ENCODE results near the gene CD40LG. TPM values are rescaled to one million over a fixed set of nuclear protein-coding genes. Genes with fewer than 3 reads are reported as not detected.
A peak's percentile ranks its signal among the peaks of the same experiment; 100 is the strongest.

The CD40LG gene
- 24.0 TPM for total RNA-seq
- 10 to 100 TPM in 2 of 4 donors, 1 to 10 TPM in 2; 7.6 to 25.0 (median 14.3) TPM for polyA plus RNA-seq

GRCh38 chrX:136647677-136648360 is at the start of gene CD40LG:
Gene CD40LG (plus strand): TSS chrX:136648158. CDS start chrX:136648249, 91 bp downstream.
- ATAC-seq (ENCODE audit: low read depth in 2 of 2) (no peak), DNase-seq (peak in 1 of 3 donors; percentile 43)
- Mint-ChIP-seq H3K4me1 (peaks cover 0 to 51% (median 21%) of the 10 kb centered on the region in 4 donors), H3K27ac (peak within 1 kb of the TSS; percentile 79 to 92 (median 80)), H3K4me3 (peak within 1 kb of the TSS; percentile 65 to 93 (median 90)), H3K27me3 (no peaks in the 10 kb centered on the region), H3K9me3 (no peaks in the 10 kb centered on the region), H3K36me3 (peaks cover 9% of the 10 kb centered on the region)
- H3K9me3 ChIP-seq (ENCODE audit: control insufficient read depth in 2 of 2, low read length in 2 of 2), result no peaks in the 10 kb centered on the region
- peaks cover 17% of the 10 kb centered on the region for H3K4me1 ChIP-seq (ENCODE audit: control insufficient read depth, insufficient read depth, low read length, poor library complexity, severe bottlenecking)
- H3K27ac ChIP-seq (ENCODE audit: insufficient read depth, low read length, poor library complexity, severe bottlenecking), result peak within 1 kb of the TSS; percentile 60
- no peaks in the 10 kb centered on the region for H3K36me3 ChIP-seq (ENCODE audit: control insufficient read depth, insufficient read depth, low read length)
- no peaks in the 10 kb centered on the region for H3K27me3 ChIP-seq (ENCODE audit: control insufficient read depth, insufficient read depth, low read length)
- peak within 1 kb of the TSS; percentile 90 for H3K4me3 ChIP-seq (ENCODE audit: low read depth, low read length)

GRCh38 chrX:136598631-136599030 is 49.3 kb upstream of the CD40LG start:
- H3K27me3 ChIP-seq (ENCODE audit: control insufficient read depth, insufficient read depth, low read length), result no peaks in the 10 kb centered on the region
- no peaks in the 10 kb centered on the region for H3K27me3 Mint-ChIP-seq
- H3K4me1 ChIP-seq (ENCODE audit: control insufficient read depth, insufficient read depth, low read length, poor library complexity, severe bottlenecking), result no peaks in the 10 kb centered on the region
- no peaks in the 10 kb centered on the region for H3K9me3 ChIP-seq (ENCODE audit: control insufficient read depth in 2 of 2, low read length in 2 of 2)
- peaks cover 0 to 18% (median 10%) of the 10 kb centered on the region in 4 donors for H3K4me1 Mint-ChIP-seq
- no peaks in the 10 kb centered on the region for H3K36me3 ChIP-seq (ENCODE audit: control insufficient read depth, insufficient read depth, low read length)
- H3K4me3 ChIP-seq (ENCODE audit: low read depth, low read length), result no peak overlapping the region
- no peaks in the 10 kb centered on the region for H3K36me3 Mint-ChIP-seq
- ATAC-seq (ENCODE audit: low read depth in 2 of 2), result no peak
- no peak for DNase-seq
- peaks cover 0 to 1% (median 0%) of the 10 kb centered on the region in 7 donors for H3K9me3 Mint-ChIP-seq
- H3K27ac ChIP-seq (ENCODE audit: insufficient read depth, low read length, poor library complexity, severe bottlenecking), result no peak overlapping the region
- peak overlapping the region in 2 of 3 donors; percentile 12 to 32 for H3K27ac Mint-ChIP-seq
- no peak overlapping the region for H3K4me3 Mint-ChIP-seq

DNA sequence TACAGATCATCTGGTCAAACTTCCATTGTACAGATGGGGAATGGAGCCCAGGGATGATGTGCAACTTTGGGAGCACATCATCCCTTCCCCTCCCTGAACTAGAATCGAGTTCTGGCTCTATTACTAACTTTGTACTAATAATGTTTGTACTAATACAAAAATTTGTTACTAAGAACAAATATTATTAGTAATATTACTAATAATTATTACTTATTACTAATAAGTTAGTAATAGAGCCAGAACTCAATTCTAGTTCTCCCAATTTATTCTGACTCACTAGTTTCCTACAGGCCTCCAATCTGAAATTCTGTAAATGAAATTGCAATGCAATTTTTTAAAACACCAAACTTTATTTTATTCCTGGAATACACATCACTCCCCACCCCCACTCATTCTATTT is 47.9 kb upstream of the CD40LG start:
- Mint-ChIP-seq H3K4me1 (peaks cover 0 to 19% (median 10%) of the 10 kb centered on the region in 4 donors), H3K27me3 (no peaks in the 10 kb centered on the region)

GRCh38 chrX:136607236-136607635 is 40.7 kb upstream of the CD40LG start:
- Histone ChIP-seq H3K27me3 (ENCODE audit: control insufficient read depth, insufficient read depth, low read length) (no peaks in the 10 kb centered on the region), H3K9me3 (ENCODE audit: control insufficient read depth in 2 of 2, low read length in 2 of 2) (no peaks in the 10 kb centered on the region), H3K36me3 (ENCODE audit: control insufficient read depth, insufficient read depth, low read length) (no peaks in the 10 kb centered on the region), H3K4me3 (ENCODE audit: low read depth, low read length) (no peak overlapping the region), H3K4me1 (ENCODE audit: control insufficient read depth, insufficient read depth, low read length, poor library complexity, severe bottlenecking) (no peaks in the 10 kb centered on the region), H3K27ac (ENCODE audit: insufficient read depth, low read length, poor library complexity, severe bottlenecking) (no peak overlapping the region)
- no peaks in the 10 kb centered on the region for H3K9me3 Mint-ChIP-seq
- H3K36me3 Mint-ChIP-seq, result no peaks in the 10 kb centered on the region
- peak overlapping the region in 1 of 3 donors; percentile 37 for H3K27ac Mint-ChIP-seq
- H3K4me3 Mint-ChIP-seq, result peak overlapping the region in 1 of 4 donors; percentile 47
- H3K27me3 Mint-ChIP-seq, result no peaks in the 10 kb centered on the region
- peaks cover 0 to 18% (median 2%) of the 10 kb centered on the region in 4 donors for H3K4me1 Mint-ChIP-seq
- ATAC-seq (ENCODE audit: low read depth in 2 of 2) (no peak), DNase-seq (no peak)

More for the DNA sequence above, 47.9 kb upstream of the CD40LG start:
- H3K9me3 Mint-ChIP-seq, result peaks cover 0 to 1% (median 0%) of the 10 kb centered on the region in 7 donors
- Histone ChIP-seq H3K27ac (ENCODE audit: insufficient read depth, low read length, poor library complexity, severe bottlenecking) (no peak overlapping the region), H3K27me3 (ENCODE audit: control insufficient read depth, insufficient read depth, low read length) (no peaks in the 10 kb centered on the region), H3K9me3 (ENCODE audit: control insufficient read depth in 2 of 2, low read length in 2 of 2) (no peaks in the 10 kb centered on the region), H3K36me3 (ENCODE audit: control insufficient read depth, insufficient read depth, low read length) (no peaks in the 10 kb centered on the region), H3K4me3 (ENCODE audit: low read depth, low read length) (no peak overlapping the region), H3K4me1 (ENCODE audit: control insufficient read depth, insufficient read depth, low read length, poor library complexity, severe bottlenecking) (no peaks in the 10 kb centered on the region)
- H3K27ac Mint-ChIP-seq, result no peak overlapping the region
- H3K36me3 Mint-ChIP-seq, result no peaks in the 10 kb centered on the region
- DNase-seq (no peak), ATAC-seq (ENCODE audit: low read depth in 2 of 2) (no peak)
- no peak overlapping the region for H3K4me3 Mint-ChIP-seq

DNA sequence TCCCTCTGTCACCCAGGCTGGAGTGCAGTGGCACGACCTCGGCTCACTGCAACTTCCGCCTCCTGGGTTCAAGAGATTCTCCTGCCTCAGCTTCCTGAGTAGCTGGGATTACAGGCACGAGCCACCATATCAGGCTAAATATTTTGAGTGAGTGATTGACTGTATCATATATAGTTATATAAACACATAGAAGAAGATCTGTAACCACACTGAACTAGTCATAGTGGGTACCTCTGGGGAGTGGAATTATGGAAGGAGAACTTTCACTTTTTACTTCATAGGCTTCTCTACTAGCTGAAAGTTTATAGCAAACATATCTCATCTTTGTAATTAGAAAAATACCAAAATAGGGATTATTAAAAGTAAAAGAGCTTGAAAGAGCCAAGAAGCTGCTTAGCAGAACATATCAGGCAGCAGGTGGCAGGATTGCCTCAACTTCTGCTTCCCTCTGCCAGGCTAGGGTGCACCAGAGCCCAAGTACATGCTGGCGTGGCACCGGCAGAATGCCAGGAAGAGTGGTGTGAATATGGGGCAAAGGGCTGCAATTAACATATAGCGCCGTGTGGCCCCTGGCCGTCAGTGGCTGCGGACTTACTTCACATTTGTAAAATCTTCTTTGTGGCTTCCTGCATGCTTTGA is 39.5 kb upstream of the CD40LG start:
- H3K4me3 ChIP-seq (ENCODE audit: low read depth, low read length), result peak overlapping the region; percentile 44
- Mint-ChIP-seq H3K4me3 (peak overlapping the region in 2 of 4 donors; percentile 41 to 46), H3K36me3 (no peaks in the 10 kb centered on the region), H3K9me3 (no peaks in the 10 kb centered on the region), H3K27me3 (no peaks in the 10 kb centered on the region), H3K27ac (peak overlapping the region in 1 of 3 donors; percentile 43), H3K4me1 (peaks cover 0 to 18% (median 2%) of the 10 kb centered on the region in 4 donors)
- no peaks in the 10 kb centered on the region for H3K27me3 ChIP-seq (ENCODE audit: control insufficient read depth, insufficient read depth, low read length)
- no peaks in the 10 kb centered on the region for H3K4me1 ChIP-seq (ENCODE audit: control insufficient read depth, insufficient read depth, low read length, poor library complexity, severe bottlenecking)
- peak; percentile 20 to 76 (median 64) for DNase-seq
- H3K9me3 ChIP-seq (ENCODE audit: control insufficient read depth in 2 of 2, low read length in 2 of 2), result no peaks in the 10 kb centered on the region
- H3K36me3 ChIP-seq (ENCODE audit: control insufficient read depth, insufficient read depth, low read length), result no peaks in the 10 kb centered on the region
- H3K27ac ChIP-seq (ENCODE audit: insufficient read depth, low read length, poor library complexity, severe bottlenecking), result no peak overlapping the region
- ATAC-seq (ENCODE audit: low read depth in 2 of 2), result peak; percentile 71 to 74

DNA sequence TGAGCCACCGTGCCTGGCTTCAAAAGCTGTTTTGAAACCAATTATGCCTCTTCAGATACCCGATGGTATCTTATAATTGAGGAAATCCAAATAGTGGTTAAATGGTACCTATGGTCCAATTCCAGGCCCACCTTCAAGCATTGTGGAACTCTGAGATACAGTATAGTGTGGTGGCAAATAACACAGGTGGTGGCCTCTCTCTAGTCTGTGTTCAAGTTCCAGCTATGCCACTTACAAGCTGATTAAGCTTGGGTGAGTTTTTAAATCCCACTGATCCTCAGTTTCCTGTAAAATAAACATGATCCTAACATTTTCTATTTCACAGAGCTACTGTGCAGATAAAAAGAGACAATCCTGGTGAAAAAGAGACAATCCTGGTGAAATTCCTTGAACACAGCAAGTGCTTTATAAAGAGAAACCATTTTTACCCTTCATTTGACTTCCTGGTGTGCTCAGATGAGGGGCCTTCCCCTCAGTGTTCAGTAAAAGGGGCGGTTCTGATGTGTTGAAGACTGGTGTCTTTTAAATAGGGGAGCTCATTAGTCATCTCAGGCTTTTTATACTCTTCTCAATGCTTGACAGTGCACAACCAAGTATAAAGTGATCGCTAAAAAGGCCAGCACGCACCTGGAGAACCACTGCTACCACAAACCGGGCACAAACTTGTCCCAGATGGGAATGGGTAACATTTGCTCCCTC is 30.8 kb upstream of the CD40LG start:
- Mint-ChIP-seq H3K27me3 (no peaks in the 10 kb centered on the region), H3K9me3 (no peaks in the 10 kb centered on the region), H3K4me1 (peaks cover 7 to 53% (median 20%) of the 10 kb centered on the region in 4 donors), H3K4me3 (peak overlapping the region in 3 of 4 donors; percentile 10 to 72 (median 17)), H3K27ac (peak overlapping the region; percentile 48 to 90 (median 89)), H3K36me3 (no peaks in the 10 kb centered on the region)
- peak in 2 of 3 donors; percentile 39 to 71 for DNase-seq
- Histone ChIP-seq H3K27me3 (ENCODE audit: control insufficient read depth, insufficient read depth, low read length) (no peaks in the 10 kb centered on the region), H3K27ac (ENCODE audit: insufficient read depth, low read length, poor library complexity, severe bottlenecking) (peak overlapping the region; percentile 29), H3K4me1 (ENCODE audit: control insufficient read depth, insufficient read depth, low read length, poor library complexity, severe bottlenecking) (peaks cover 18% of the 10 kb centered on the region), H3K9me3 (ENCODE audit: control insufficient read depth in 2 of 2, low read length in 2 of 2) (no peaks in the 10 kb centered on the region), H3K36me3 (ENCODE audit: control insufficient read depth, insufficient read depth, low read length) (no peaks in the 10 kb centered on the region), H3K4me3 (ENCODE audit: low read depth, low read length) (peak overlapping the region; percentile 62)
- peak; percentile 90 to 92 for ATAC-seq (ENCODE audit: low read depth in 2 of 2)

GRCh38 chrX:136619899-136620505 is 28.0 kb upstream of the CD40LG start:
- ATAC-seq (ENCODE audit: low read depth in 2 of 2) (peak; percentile 56 to 65), DNase-seq (peak in 2 of 3 donors; percentile 32 to 70)
- Mint-ChIP-seq H3K27ac (peak overlapping the region in 2 of 3 donors; percentile 18 to 67), H3K4me3 (peak overlapping the region; percentile 4 to 43 (median 25)), H3K27me3 (no peaks in the 10 kb centered on the region), H3K9me3 (peaks cover 0 to 2% (median 0%) of the 10 kb centered on the region in 7 donors), H3K36me3 (no peaks in the 10 kb centered on the region), H3K4me1 (peaks cover 9 to 60% (median 24%) of the 10 kb centered on the region in 4 donors)
- H3K27me3 ChIP-seq (ENCODE audit: control insufficient read depth, insufficient read depth, low read length), result no peaks in the 10 kb centered on the region
- no peaks in the 10 kb centered on the region for H3K9me3 ChIP-seq (ENCODE audit: control insufficient read depth in 2 of 2, low read length in 2 of 2)
- peak overlapping the region; percentile 40 for H3K4me3 ChIP-seq (ENCODE audit: low read depth, low read length)
- peaks cover 18% of the 10 kb centered on the region for H3K4me1 ChIP-seq (ENCODE audit: control insufficient read depth, insufficient read depth, low read length, poor library complexity, severe bottlenecking)
- peak overlapping the region; percentile 18 for H3K27ac ChIP-seq (ENCODE audit: insufficient read depth, low read length, poor library complexity, severe bottlenecking)
- H3K36me3 ChIP-seq (ENCODE audit: control insufficient read depth, insufficient read depth, low read length), result no peaks in the 10 kb centered on the region

All from CD4-positive, CD25-positive, alpha-beta regulatory T cell (primary cell).